Right lobe of liver (tissue), 6 donors: ENCODE measurements around the gene BHMT2. TPM values are rescaled to one million over a fixed set of nuclear protein-coding genes. Genes with fewer than 3 reads are reported as not detected.

Experiments
- ATAC-seq, 4 donors: fragments of 200-7000 bp; cut with Tn5 transposase; one replicate each; pipeline ENCODE4 v1.9.1; 2020; ENCODE audit warnings: mild to moderate bottlenecking in 4 of 4, moderate library complexity in 4 of 4
- DNase-seq, 3 donors: peaks; one replicate each; pipeline ENCODE4 v3.0.0-alpha.2; 2020
- H3K27ac ChIP-seq, 3 donors: fragments of 200-600 bp; one replicate each; pipeline ENCODE4 v1.8.0; 2022
- H3K27me3 ChIP-seq, 2 donors: fragments of 200-600 bp; one replicate each; pipeline ENCODE4 v1.8.0; 2022
- H3K36me3 ChIP-seq, 4 donors: fragments of 200-600 bp; sonication (generic) in 1 of 4; one replicate each; pipeline versions ENCODE4 v1.5.1 to v1.8.0; 2017 to 2022; ENCODE audit warnings: control low read depth in 1 of 4
- H3K4me1 ChIP-seq, 4 donors: fragments of 200-600 bp; sonication (generic) in 1 of 4; one replicate each; pipeline versions ENCODE4 v1.5.1 to v1.8.0; 2017 to 2022; ENCODE audit warnings: control low read depth in 1 of 4
- H3K4me3 ChIP-seq, 3 donors: fragments of 200-600 bp; one replicate each; pipeline ENCODE4 v1.8.0; 2022
- H3K9me3 ChIP-seq, 4 donors: fragments of 200-600 bp; sonication (generic) in 1 of 4; one replicate each; pipeline versions ENCODE4 v1.5.1 to v1.8.0; 2017 to 2022; ENCODE audit warnings: control low read depth in 1 of 4
- CTCF ChIP-seq, 4 donors: fragments of 200-600 bp in 3 of 4; fragments of 450-650 bp in 1 of 4; IDR thresholded peaks; one replicate each; pipeline versions ENCODE4 v1.5.1 to v1.8.0; 2016 to 2022; ENCODE audit warnings: antibody characterized with exemption in 4 of 4, mild to moderate bottlenecking in 2 of 4
- POLR2A ChIP-seq: fragments of 450-650 bp; IDR thresholded peaks from one replicate; pipeline ENCODE4 v1.6.1; 2017; ENCODE audit warnings: antibody characterized with exemption, mild to moderate bottlenecking
- WGBS: methylation state at CpG from one replicate; pipeline ENCODE4 v1.1.6; 2018; ENCODE audit warnings: low coverage, low lambda C conversion rate; ENCODE audit not compliant: insufficient coverage; ENCODE audit errors: missing lambda C conversion rate; 5-methylcytosine and 5-hydroxymethylcytosine counted together
- intact Hi-C, 2 donors: fragments of 100-400 bp; cut with DNase I; formaldehyde crosslinking; loops; one replicate each; pipeline versions ENCODE4 v1.11.2 to v1.14.1; 2022
- total RNA-seq, 6 experiments: library from RNA; depleted of rRNA in 2 of 6; stranded (reverse); fragments of >200 nt in 2 of 6; fragmentation: NEBNext Ultra II Directional in 3 of 6; extraction: Animal tissue kit (Norgen Biotek cat#: 25700) in 3 of 6; gene quantifications; one replicate each; pipeline versions ENCODE4 v1.1.0 to v1.2.4, GENCODE V29; 2016 to 2023
- donor health status: DM: no; HTN: yes; CAD: no.
- donor health status: DM: no; HTN: no; CAD: no.
- donor health status: DM: no; HTN: no; CAD: no.
- donor health status: DM: no; HTN: yes; CAD: no.
- donor health status: DM: no; HTN: yes; CAD: no.

BHMT2 gene
- total RNA-seq, 6 experiments from 2014 or later: 206 to 392 (median 280) TPM

- peaks cover 0 to 32% (median 0%) of the 10 kb centered on the region in 4 donors for H3K36me3 ChIP-seq
- no peaks in the 10 kb centered on the region for H3K27me3 ChIP-seq
- peaks cover 0 to 19% (median 4%) of the 10 kb centered on the region in 4 donors for H3K4me1 ChIP-seq
- no peak overlapping the region for H3K4me3 ChIP-seq
- ATAC-seq: peak in 3 of 4 donors; percentile 25 to 66 (median 54)
- TF ChIP-seq CTCF (IDR thresholded peaks at IDR 0.05) (peak; percentile 35 to 53 (median 44)), POLR2A (no peak)
- peak overlapping the region in 1 of 3 donors; percentile 49 for H3K27ac ChIP-seq
- no peak for DNase-seq
- intact Hi-C loops: no loop called here
- WGBS: 1% methylated on average over 4 of the region's 4 CpGs
- H3K9me3 ChIP-seq: no peaks in the 10 kb centered on the region
These were observed 63.6 kb downstream of the BHMT2 start for GRCh38 chr5:79133121-79133656.

GRCh38 chr5:79133657-79134451 lies 64.3 kb downstream of the BHMT2 start:
- H3K27ac ChIP-seq: peak overlapping the region in 1 of 3 donors; percentile 49
- no peaks in the 10 kb centered on the region for H3K27me3 ChIP-seq
- no peak overlapping the region for H3K4me3 ChIP-seq
- peak; percentile 53 to 85 (median 74) for ATAC-seq
- TF ChIP-seq CTCF (IDR thresholded peaks at IDR 0.05) (peak; percentile 54 to 78 (median 63)), POLR2A (no peak)
- H3K4me1 ChIP-seq: peaks cover 0 to 19% (median 4%) of the 10 kb centered on the region in 4 donors
- WGBS: 3% methylated on average over 11 of the region's 11 CpGs
- no peaks in the 10 kb centered on the region for H3K9me3 ChIP-seq
- DNase-seq: peak in 1 of 3 donors; percentile 39
- intact Hi-C loops: no loop called here
- H3K36me3 ChIP-seq: peaks cover 0 to 25% (median 0%) of the 10 kb centered on the region in 4 donors

GRCh38 chr5:79135790-79136553 lies 66.4 kb downstream of the BHMT2 start:
- DNase-seq: no peak
- 19% methylated on average over 2 of the region's 5 CpGs for WGBS
- no peaks in the 10 kb centered on the region for H3K27me3 ChIP-seq
- intact Hi-C loops: no loop called here
- H3K4me1 ChIP-seq: peaks cover 0 to 16% (median 4%) of the 10 kb centered on the region in 4 donors
- H3K4me3 ChIP-seq: no peak overlapping the region
- no peaks in the 10 kb centered on the region for H3K9me3 ChIP-seq
- ATAC-seq: peak in 1 of 4 donors; percentile 11
- no peak overlapping the region for H3K27ac ChIP-seq
- peaks cover 0 to 4% (median 0%) of the 10 kb centered on the region in 4 donors for H3K36me3 ChIP-seq
- TF ChIP-seq CTCF (IDR thresholded peaks at IDR 0.05): no peak
- no peak for TF ChIP-seq POLR2A

GRCh38 chr5:79136618-79137017 lies 67.1 kb downstream of the BHMT2 start:
- 17% methylated on average over 2 of the region's 2 CpGs for WGBS
- DNase-seq (no peak), ATAC-seq (peak; percentile 19 to 57 (median 44))
- H3K27me3 ChIP-seq: no peaks in the 10 kb centered on the region
- intact Hi-C loops: no loop called here
- H3K27ac ChIP-seq: no peak overlapping the region
- H3K9me3 ChIP-seq: no peaks in the 10 kb centered on the region
- TF ChIP-seq CTCF (IDR thresholded peaks at IDR 0.05) (no peak), POLR2A (no peak)
- no peak overlapping the region for H3K4me3 ChIP-seq
- peaks cover 0 to 10% (median 4%) of the 10 kb centered on the region in 4 donors for H3K4me1 ChIP-seq
- no peaks in the 10 kb centered on the region for H3K36me3 ChIP-seq

Other genes with a start within 250 kb of the BHMT2 start
- gene ARSB, start 84.5 kb upstream of the BHMT2 start, total RNA-seq: 10 to 100 TPM in 1 of 6 experiments, 1 to 10 TPM in 5; 5.0 to 11.7 (median 8.7) TPM
- 100 to 1,000 TPM in 2 of 6 experiments, 10 to 100 TPM in 4; 55.7 to 128 (median 83.5) TPM for gene DMGDH, start 93 bp upstream of the BHMT2 start, total RNA-seq
- gene BHMT, start 42.0 kb downstream of the BHMT2 start, total RNA-seq: 100 to 1,000 TPM; 105 to 899 (median 225) TPM
- 1 to 10 TPM; 3.6 to 8.3 (median 6.8) TPM for gene JMY, start 166.4 kb downstream of the BHMT2 start, total RNA-seq